HCT116 (cell line): ENCODE data around the gene EXOC4. TPM values are rescaled to one million over a fixed set of nuclear protein-coding genes. Genes with fewer than 3 reads are reported as not detected.

ENCODE experiments used
- ATAC-seq: fragments of 200-7000 bp; cut with Tn5 transposase; 2 replicates; pipeline ENCODE4 v1.9.1; 2020; ENCODE audit warnings: mild to moderate bottlenecking, moderate library complexity
- BruUV-seq: library from RNA; stranded (reverse); fragments of 400-500 nt; replicated peaks from 2 replicates; lab custom pipeline; 2021; lab: Mats Ljungman, UMichigan
- CTCF ChIA-PET: fragments of 300-600 bp; sonication (Branson Sonifier 250); formaldehyde crosslinking; loops from one replicate; lab custom pipeline; 2021; ENCODE audit warnings: antibody characterized with exemption; lab: Charles Lee
- POLR2A ChIA-PET: fragments of 300-600, 350-600 bp; sonication (Branson Sonifier 250); formaldehyde crosslinking; loops from one replicate; lab custom pipeline; 2021; ENCODE audit warnings: antibody characterized with exemption; lab: Charles Lee
- RAD21 ChIA-PET, 2 experiments: fragments of 300-600 bp; sonication (Branson Sonifier 250); formaldehyde crosslinking; loops; one replicate each; lab custom pipeline; 2023; ENCODE audit warnings: low total read pairs in 2 of 2; ENCODE audit not compliant: uncharacterized antibody in 2 of 2, unreplicated experiment in 2 of 2, low non-redundant PET in 1 of 2; lab: Charles Lee
- DNase-seq: peaks from one replicate; pipeline ENCODE4 v3.0.0-alpha.2; 2010; ENCODE audit warnings: low read depth, low spot score
- H2AFZ ChIP-seq: fragments of 200-600 bp; shearing (Covaris generic), sonication (generic); 2 replicates; pipeline ENCODE4 v1.6.1; 2017; ENCODE audit warnings: low read depth, mixed run types, mixed read lengths, antibody characterized with exemption, low read length; ENCODE audit not compliant: poor library complexity, severe bottlenecking
- H3K27ac ChIP-seq: 2 replicates; pipeline ENCODE4 v1.5.1; 2012; ENCODE audit warnings: low read depth, low read length
- H3K27me3 ChIP-seq: fragments of 200-600 bp; sonication (generic); 2 replicates; pipeline ENCODE4 v1.6.1; 2016; ENCODE audit warnings: mixed run types, low read length, mixed read lengths; ENCODE audit not compliant: insufficient read depth
- H3K36me3 ChIP-seq, 2 experiments: fragments of 200-500 bp in 1 of 2; fragments of 200-600 bp in 1 of 2; sonication (Bioruptor generic) in 1 of 2; sonication (generic) in 1 of 2; 2 replicates each; pipeline versions ENCODE4 v1.5.1 to v1.6.1; 2014 to 2016; ENCODE audit warnings: low read length in 2 of 2, inconsistent platforms in 1 of 2, mixed read lengths in 1 of 2, mixed run types in 1 of 2; ENCODE audit not compliant: insufficient read depth in 2 of 2, control insufficient read depth in 1 of 2
- H3K4me1 ChIP-seq, 2 experiments: fragments of 200-600 bp in 1 of 2; sonication (generic) in 1 of 2; 2 replicates each; pipeline versions ENCODE4 v1.5.1 to v1.6.1; 2012 to 2017; ENCODE audit warnings: low read length in 2 of 2, inconsistent platforms in 1 of 2, mild to moderate bottlenecking in 1 of 2, mixed read lengths in 1 of 2, mixed run types in 1 of 2, moderate library complexity in 1 of 2; ENCODE audit not compliant: insufficient read depth in 2 of 2, control insufficient read depth in 1 of 2
- H3K4me2 ChIP-seq: fragments of 200-600 bp; sonication (generic); 2 replicates; pipeline ENCODE4 v1.6.1; 2017; ENCODE audit warnings: mixed run types, low read length, mixed read lengths
- H3K4me3 ChIP-seq, 2 experiments: fragments of 200-600 bp in 1 of 2; sonication (generic) in 1 of 2; replicated peaks in 1 of 2; 2 replicates each; pipeline ENCODE4 v1.5.1; 2011 to 2016; ENCODE audit warnings: low read length in 2 of 2, control low read depth in 1 of 2, low read depth in 1 of 2, mild to moderate bottlenecking in 1 of 2, mixed read lengths in 1 of 2, mixed run types in 1 of 2
- H3K79me2 ChIP-seq: fragments of 200-600 bp; sonication (generic); 2 replicates; pipeline ENCODE4 v1.6.1; 2017; ENCODE audit warnings: mild to moderate bottlenecking, mixed run types, low read length, moderate library complexity, mixed read lengths; ENCODE audit not compliant: insufficient read depth
- H3K9ac ChIP-seq: fragments of 200-600 bp; sonication (generic); 2 replicates; pipeline ENCODE4 v1.6.1; 2016; ENCODE audit warnings: low read length, mixed read lengths
- H3K9me2 ChIP-seq: fragments of 200-600 bp; sonication (generic), shearing (Covaris generic); 2 replicates; pipeline ENCODE4 v1.6.1; 2017; ENCODE audit warnings: mixed run types, mild to moderate bottlenecking, moderate library complexity; ENCODE audit not compliant: insufficient read depth
- H3K9me3 ChIP-seq, 2 experiments: fragments of 200-500 bp in 1 of 2; fragments of 200-600 bp in 1 of 2; sonication (Bioruptor generic) in 1 of 2; sonication (generic) in 1 of 2; 2 replicates each; pipeline ENCODE4 v1.6.1; 2014 to 2017; ENCODE audit warnings: low read length in 2 of 2, mixed read lengths in 2 of 2, inconsistent platforms in 1 of 2, low read depth in 1 of 2, mild to moderate bottlenecking in 1 of 2, mixed run types in 1 of 2, moderate library complexity in 1 of 2; ENCODE audit not compliant: control insufficient read depth in 1 of 2, insufficient read depth in 1 of 2
- H4K20me1 ChIP-seq: fragments of 200-600 bp; sonication (generic), shearing (Covaris generic); 2 replicates; pipeline ENCODE4 v1.6.1; 2017; ENCODE audit warnings: mixed run types, mild to moderate bottlenecking, moderate library complexity; ENCODE audit not compliant: insufficient read depth
- CBX3 ChIP-seq: IDR thresholded peaks from 2 replicates; pipeline ENCODE4 v1.6.1; 2012; ENCODE audit warnings: low read depth
- CEBPB ChIP-seq: IDR thresholded peaks from 2 replicates; pipeline ENCODE4 v1.6.1; 2012; ENCODE audit warnings: low read depth
- EGR1 ChIP-seq: IDR thresholded peaks from 2 replicates; pipeline ENCODE4 v1.6.1; 2012; ENCODE audit warnings: low read depth
- ELF1 ChIP-seq: IDR thresholded peaks from 2 replicates; pipeline ENCODE4 v1.6.1; 2012; ENCODE audit warnings: low read depth, borderline replicate concordance
- EZH2 ChIP-seq: fragments of 200-600 bp; sonication (generic); IDR thresholded peaks from 2 replicates; pipeline ENCODE4 v1.6.1; 2017; ENCODE audit warnings: antibody characterized with exemption, mixed run types
- EZH2phosphoT487 ChIP-seq: fragments of 200-600 bp; IDR thresholded peaks from 2 replicates; pipeline ENCODE4 v1.6.1; 2018; ENCODE audit warnings: antibody characterized with exemption, borderline replicate concordance
- FOSL1 ChIP-seq: IDR thresholded peaks from 2 replicates; pipeline ENCODE4 v1.6.1; 2012; ENCODE audit warnings: low read depth
- JUND ChIP-seq: IDR thresholded peaks from 2 replicates; pipeline ENCODE4 v1.6.1; 2012
- MAX ChIP-seq: IDR thresholded peaks from 2 replicates; pipeline ENCODE4 v1.6.1; 2012
- POLR2A ChIP-seq: IDR thresholded peaks from 2 replicates; pipeline ENCODE4 v1.7.0; 2011; ENCODE audit warnings: borderline replicate concordance; ENCODE audit not compliant: insufficient read depth, insufficient read length; ENCODE audit errors: extremely low read depth
- POLR2AphosphoS5 ChIP-seq: IDR thresholded peaks from 2 replicates; pipeline ENCODE4 v1.6.1; 2011; ENCODE audit warnings: mild to moderate bottlenecking, low read depth, low read length, moderate library complexity
- RAD21 ChIP-seq: IDR thresholded peaks from 2 replicates; pipeline ENCODE4 v1.6.1; 2012; ENCODE audit warnings: low read depth, mild to moderate bottlenecking
- SIN3A ChIP-seq: IDR thresholded peaks from 2 replicates; pipeline ENCODE4 v1.6.1; 2012; ENCODE audit warnings: low read depth
- SP1 ChIP-seq: IDR thresholded peaks from 2 replicates; pipeline ENCODE4 v1.6.1; 2012; ENCODE audit warnings: low read depth
- SRF ChIP-seq: IDR thresholded peaks from 2 replicates; pipeline ENCODE4 v1.6.1; 2012; ENCODE audit warnings: low read depth
- YY1 ChIP-seq: IDR thresholded peaks from 2 replicates; pipeline ENCODE4 v1.6.1; 2011; ENCODE audit warnings: low read length, low read depth, moderate library complexity, mild to moderate bottlenecking; ENCODE audit not compliant: insufficient replicate concordance; ENCODE audit errors: extremely low read depth
- ZFX ChIP-seq: fragments of 450-650 bp; IDR thresholded peaks from 2 replicates; pipeline ENCODE4 v1.6.1; 2017
- ZNF274 ChIP-seq: fragments of 200-500 bp; sonication (Bioruptor generic); IDR thresholded peaks from 2 replicates; pipeline ENCODE4 v1.6.1; 2014; ENCODE audit warnings: mild to moderate bottlenecking, low read depth, low read length, inconsistent platforms
- intact Hi-C: fragments of 100-400 bp; cut with micrococcal nuclease; formaldehyde crosslinking; loops from 2 replicates; pipeline ENCODE4 v1.10.0; 2022
- total RNA-seq: library from RNA; stranded (reverse); gene quantifications from one replicate; pipeline ENCODE4 v1.2.1, GENCODE V29; 2021; ENCODE audit not compliant: unreplicated experiment
- TF ChIP-seq, protein P1 (sequence below), 3 experiments: fragments of 200-600 bp in 1 of 3; sonication (generic) in 1 of 3; IDR thresholded peaks in 2 of 3; conservative IDR thresholded peaks in 1 of 3; 2 replicates each; pipeline ENCODE4 v1.5.1; 2012 to 2017; ENCODE audit warnings: low read depth in 2 of 3, low read length in 2 of 3, antibody characterized with exemption in 1 of 3, borderline replicate concordance in 1 of 3, control low read depth in 1 of 3, mild to moderate bottlenecking in 1 of 3, mixed read lengths in 1 of 3, mixed run types in 1 of 3, moderate library complexity in 1 of 3; ENCODE audit not compliant: insufficient read depth in 1 of 3
- TF ChIP-seq, protein P2 (sequence below): IDR thresholded peaks from 2 replicates; pipeline ENCODE4 v1.6.1; 2012; ENCODE audit warnings: low read depth

EXOC4 gene
- total RNA-seq, 1 experiment from 2014 or later: 40.3 TPM

DNA sequence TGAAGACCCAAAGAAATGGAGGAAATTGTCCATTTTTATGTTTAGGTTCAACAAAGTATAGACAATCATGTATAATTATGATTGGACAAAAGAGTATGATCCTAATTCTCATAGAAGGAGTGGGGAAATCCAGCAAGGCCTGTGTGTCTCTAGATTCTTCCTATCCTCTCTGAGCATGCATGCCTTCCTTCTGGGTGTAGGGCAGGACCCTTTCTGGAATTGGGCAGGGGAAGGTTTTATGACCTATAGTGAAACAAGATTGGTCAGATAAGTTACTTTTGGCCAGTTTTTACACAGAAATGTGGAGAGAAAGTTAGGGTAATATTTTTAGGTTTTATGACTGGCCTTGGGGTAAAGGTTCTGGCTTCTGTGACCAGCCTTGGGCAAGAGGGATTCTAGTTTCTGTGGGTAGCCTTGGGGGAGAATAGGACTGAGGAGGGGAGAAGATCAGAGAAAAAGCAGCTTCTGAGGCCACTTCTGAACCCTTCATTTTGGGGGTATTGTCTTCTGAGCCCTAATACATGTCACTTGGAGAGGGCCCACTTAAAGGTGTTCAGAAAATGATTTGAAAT is 289.4 kb downstream of the EXOC4 start:
- CTCF ChIA-PET: no interaction called here
- ATAC-seq (no peak), DNase-seq (no peak)
- BruUV-seq: no TSS peak
- RAD21 ChIA-PET: no interaction called here
- no peak overlapping the region for H2AFZ ChIP-seq
- no peaks in the 10 kb centered on the region for H3K36me3 ChIP-seq
- no peaks in the 10 kb centered on the region for H3K9me2 ChIP-seq
- POLR2A ChIA-PET: no interaction called here
- intact Hi-C loops: no loop called here
- no peak for TF ChIP-seq POLR2A
- TF ChIP-seq SP1: no peak
- no peak for TF ChIP-seq CEBPB
- TF ChIP-seq SIN3A: no peak
- TF ChIP-seq ZNF274: no peak
- no peak for TF ChIP-seq YY1
- no peak for TF ChIP-seq JUND
- TF ChIP-seq MAX: no peak
- no peak for TF ChIP-seq ELF1
- TF ChIP-seq, protein P1, sequence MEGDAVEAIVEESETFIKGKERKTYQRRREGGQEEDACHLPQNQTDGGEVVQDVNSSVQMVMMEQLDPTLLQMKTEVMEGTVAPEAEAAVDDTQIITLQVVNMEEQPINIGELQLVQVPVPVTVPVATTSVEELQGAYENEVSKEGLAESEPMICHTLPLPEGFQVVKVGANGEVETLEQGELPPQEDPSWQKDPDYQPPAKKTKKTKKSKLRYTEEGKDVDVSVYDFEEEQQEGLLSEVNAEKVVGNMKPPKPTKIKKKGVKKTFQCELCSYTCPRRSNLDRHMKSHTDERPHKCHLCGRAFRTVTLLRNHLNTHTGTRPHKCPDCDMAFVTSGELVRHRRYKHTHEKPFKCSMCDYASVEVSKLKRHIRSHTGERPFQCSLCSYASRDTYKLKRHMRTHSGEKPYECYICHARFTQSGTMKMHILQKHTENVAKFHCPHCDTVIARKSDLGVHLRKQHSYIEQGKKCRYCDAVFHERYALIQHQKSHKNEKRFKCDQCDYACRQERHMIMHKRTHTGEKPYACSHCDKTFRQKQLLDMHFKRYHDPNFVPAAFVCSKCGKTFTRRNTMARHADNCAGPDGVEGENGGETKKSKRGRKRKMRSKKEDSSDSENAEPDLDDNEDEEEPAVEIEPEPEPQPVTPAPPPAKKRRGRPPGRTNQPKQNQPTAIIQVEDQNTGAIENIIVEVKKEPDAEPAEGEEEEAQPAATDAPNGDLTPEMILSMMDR (IDR thresholded peaks at IDR 0.05 in 2 of 3, conservative IDR thresholded peaks at IDR 0.05 in 1 of 3; ENCODE audit: borderline replicate concordance in 1 of 3, insufficient read depth in 1 of 3, low read depth in 2 of 3, low read length in 2 of 3): no peak
- TF ChIP-seq SRF: no peak
- TF ChIP-seq EGR1: no peak
- no peak for TF ChIP-seq ZFX
- TF ChIP-seq POLR2AphosphoS5: no peak
- TF ChIP-seq, protein P2, sequence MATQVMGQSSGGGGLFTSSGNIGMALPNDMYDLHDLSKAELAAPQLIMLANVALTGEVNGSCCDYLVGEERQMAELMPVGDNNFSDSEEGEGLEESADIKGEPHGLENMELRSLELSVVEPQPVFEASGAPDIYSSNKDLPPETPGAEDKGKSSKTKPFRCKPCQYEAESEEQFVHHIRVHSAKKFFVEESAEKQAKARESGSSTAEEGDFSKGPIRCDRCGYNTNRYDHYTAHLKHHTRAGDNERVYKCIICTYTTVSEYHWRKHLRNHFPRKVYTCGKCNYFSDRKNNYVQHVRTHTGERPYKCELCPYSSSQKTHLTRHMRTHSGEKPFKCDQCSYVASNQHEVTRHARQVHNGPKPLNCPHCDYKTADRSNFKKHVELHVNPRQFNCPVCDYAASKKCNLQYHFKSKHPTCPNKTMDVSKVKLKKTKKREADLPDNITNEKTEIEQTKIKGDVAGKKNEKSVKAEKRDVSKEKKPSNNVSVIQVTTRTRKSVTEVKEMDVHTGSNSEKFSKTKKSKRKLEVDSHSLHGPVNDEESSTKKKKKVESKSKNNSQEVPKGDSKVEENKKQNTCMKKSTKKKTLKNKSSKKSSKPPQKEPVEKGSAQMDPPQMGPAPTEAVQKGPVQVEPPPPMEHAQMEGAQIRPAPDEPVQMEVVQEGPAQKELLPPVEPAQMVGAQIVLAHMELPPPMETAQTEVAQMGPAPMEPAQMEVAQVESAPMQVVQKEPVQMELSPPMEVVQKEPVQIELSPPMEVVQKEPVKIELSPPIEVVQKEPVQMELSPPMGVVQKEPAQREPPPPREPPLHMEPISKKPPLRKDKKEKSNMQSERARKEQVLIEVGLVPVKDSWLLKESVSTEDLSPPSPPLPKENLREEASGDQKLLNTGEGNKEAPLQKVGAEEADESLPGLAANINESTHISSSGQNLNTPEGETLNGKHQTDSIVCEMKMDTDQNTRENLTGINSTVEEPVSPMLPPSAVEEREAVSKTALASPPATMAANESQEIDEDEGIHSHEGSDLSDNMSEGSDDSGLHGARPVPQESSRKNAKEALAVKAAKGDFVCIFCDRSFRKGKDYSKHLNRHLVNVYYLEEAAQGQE: no peak
- no peak for TF ChIP-seq RAD21
- TF ChIP-seq CBX3: no peak
- TF ChIP-seq EZH2: no peak
- TF ChIP-seq EZH2phosphoT487: no peak
- TF ChIP-seq FOSL1: no peak
- no peaks in the 10 kb centered on the region for H3K79me2 ChIP-seq
- H3K4me2 ChIP-seq: no peak overlapping the region
- H3K9ac ChIP-seq: no peak overlapping the region
- H4K20me1 ChIP-seq: peaks cover 8% of the 10 kb centered on the region; the same call in 1 of the 2 replicates
- H3K4me1 ChIP-seq: no peaks in the 10 kb centered on the region
- H3K4me3 ChIP-seq: no peak overlapping the region
- no peak overlapping the region for H3K27ac ChIP-seq
- H3K27me3 ChIP-seq: no peaks in the 10 kb centered on the region
- no peaks in the 10 kb centered on the region for H3K9me3 ChIP-seq
